Liver (tissue), 9 donors: ENCODE measurements around the gene KDM3A. TPM values are rescaled to one million over a fixed set of nuclear protein-coding genes. Genes with fewer than 3 reads are reported as not detected.

Experiments used
- DNase-seq: peaks from one replicate; pipeline ENCODE4 v3.0.0-alpha.2; 2017; ENCODE audit warnings: low spot score
- H3K27ac ChIP-seq, 2 donors: one replicate each; pipeline ENCODE4 v1.7.0; 2013; ENCODE audit warnings: inconsistent platforms in 2 of 2, low read length in 2 of 2, control low read depth in 1 of 2, low read depth in 1 of 2, mild to moderate bottlenecking in 1 of 2
- H3K27me3 ChIP-seq, 4 donors: one replicate each; pipeline versions ENCODE4 v1.6.1 to v1.7.0; 2013; ENCODE audit warnings: low read length in 3 of 4, inconsistent platforms in 1 of 4, mild to moderate bottlenecking in 1 of 4, moderate library complexity in 1 of 4; ENCODE audit not compliant: control insufficient read depth in 4 of 4, insufficient read depth in 4 of 4
- H3K36me3 ChIP-seq, 4 donors: one replicate each; pipeline versions ENCODE4 v1.6.1 to v1.7.0; 2013; ENCODE audit warnings: low read length in 3 of 4, mild to moderate bottlenecking in 3 of 4, low read depth in 1 of 4, moderate library complexity in 1 of 4; ENCODE audit not compliant: control insufficient read depth in 4 of 4, insufficient read depth in 3 of 4
- H3K4me1 ChIP-seq, 4 donors: one replicate each; pipeline versions ENCODE4 v1.6.1 to v1.7.0; 2013; ENCODE audit warnings: low read length in 3 of 4, mild to moderate bottlenecking in 3 of 4, moderate library complexity in 1 of 4; ENCODE audit not compliant: control insufficient read depth in 4 of 4, insufficient read depth in 4 of 4
- H3K4me3 ChIP-seq, 3 donors: one replicate each; pipeline versions ENCODE4 v1.6.1 to v1.7.0; 2013; ENCODE audit warnings: low read length in 3 of 3, control low read depth in 1 of 3, low read depth in 1 of 3, mild to moderate bottlenecking in 1 of 3
- H3K9ac ChIP-seq, 2 donors: one replicate each; pipeline ENCODE4 v1.7.0; 2013; ENCODE audit warnings: low read length in 2 of 2, mild to moderate bottlenecking in 2 of 2, moderate library complexity in 2 of 2, control low read depth in 1 of 2, low read depth in 1 of 2
- H3K9me3 ChIP-seq, 4 donors: one replicate each; pipeline versions ENCODE4 v1.6.1 to v1.7.0; 2013; ENCODE audit warnings: low read length in 3 of 4; ENCODE audit not compliant: control insufficient read depth in 4 of 4
- EGR1 ChIP-seq, 2 donors: IDR thresholded peaks; 2 replicates each; pipeline ENCODE4 v1.6.1; 2016 to 2018; ENCODE audit warnings: antibody characterized with exemption in 2 of 2, low read depth in 2 of 2
- FOXA1 ChIP-seq: IDR thresholded peaks from 2 replicates; pipeline ENCODE4 v1.6.1; 2016; ENCODE audit warnings: antibody characterized with exemption
- GABPA ChIP-seq, 2 donors: IDR thresholded peaks in 1 of 2; conservative IDR thresholded peaks in 1 of 2; 2 replicates each; pipeline ENCODE4 v1.6.1; 2016; ENCODE audit warnings: antibody characterized with exemption in 2 of 2, mild to moderate bottlenecking in 1 of 2, moderate library complexity in 1 of 2
- HNF4A ChIP-seq, 2 donors: conservative IDR thresholded peaks; 2 replicates each; pipeline ENCODE4 v1.6.1; 2016; ENCODE audit warnings: antibody characterized with exemption in 2 of 2, mild to moderate bottlenecking in 2 of 2
- HNF4G ChIP-seq: IDR thresholded peaks from 2 replicates; pipeline ENCODE4 v1.6.1; 2016; ENCODE audit warnings: antibody characterized with exemption
- NR2F2 ChIP-seq: IDR thresholded peaks from 2 replicates; pipeline ENCODE4 v1.6.1; 2016; ENCODE audit warnings: antibody characterized with exemption
- YY1 ChIP-seq: IDR thresholded peaks from 2 replicates; pipeline ENCODE4 v1.6.1; 2016; ENCODE audit warnings: antibody characterized with exemption, mild to moderate bottlenecking
- WGBS: extraction: QIAGEN DNeasy Blood & Tissue Kit; methylation state at CpG from one replicate; pipeline ENCODE4 v1.1.7; 2013; 5-methylcytosine and 5-hydroxymethylcytosine counted together
- polyA plus RNA-seq, 2 donors: library from polyadenylated mRNA; stranded (reverse) in 1 of 2; unstranded in 1 of 2; fragments of 200-250 nt in 1 of 2; fragments of >200 nt in 1 of 2; fragmentation: Nextera tagmentation in 1 of 2; extraction: Ambion mirVana in 1 of 2; gene quantifications; one replicate each; pipeline versions ENCODE4 v1.2.1 to v1.2.3, GENCODE V29; 2013 to 2015
- total RNA-seq, 2 donors: library from RNA; depleted of rRNA; stranded (reverse); fragments of >200 nt; gene quantifications; one replicate each; pipeline ENCODE4 v1.2.3, GENCODE V29; 2014
- TF ChIP-seq, protein P1 (sequence below): IDR thresholded peaks from 2 replicates; pipeline ENCODE4 v1.6.1; 2016; ENCODE audit warnings: antibody characterized with exemption
- TF ChIP-seq, protein P2 (sequence below): IDR thresholded peaks from 2 replicates; pipeline ENCODE4 v1.6.1; 2016; ENCODE audit warnings: antibody characterized with exemption, mild to moderate bottlenecking
- TF ChIP-seq, protein P3 (sequence below): IDR thresholded peaks from 2 replicates; pipeline ENCODE4 v1.6.1; 2016; ENCODE audit warnings: antibody characterized with exemption
- TF ChIP-seq, protein P4 (sequence below): fragments of 150-350 bp; IDR thresholded peaks from 2 replicates; pipeline ENCODE4 v1.5.1; 2017; ENCODE audit warnings: improper control_type of control experiment, low read depth, low read length; ENCODE audit not compliant: missing input control
- donor health status: healthy.
- donor health status: healthy.
- donor health status: healthy.
- donor health status: healthy.
- donor health status: healthy.

Gene KDM3A
- total and polyA plus RNA-seq, 4 donors: 3.9 to 19.8 (median 8.3) TPM

DNA sequence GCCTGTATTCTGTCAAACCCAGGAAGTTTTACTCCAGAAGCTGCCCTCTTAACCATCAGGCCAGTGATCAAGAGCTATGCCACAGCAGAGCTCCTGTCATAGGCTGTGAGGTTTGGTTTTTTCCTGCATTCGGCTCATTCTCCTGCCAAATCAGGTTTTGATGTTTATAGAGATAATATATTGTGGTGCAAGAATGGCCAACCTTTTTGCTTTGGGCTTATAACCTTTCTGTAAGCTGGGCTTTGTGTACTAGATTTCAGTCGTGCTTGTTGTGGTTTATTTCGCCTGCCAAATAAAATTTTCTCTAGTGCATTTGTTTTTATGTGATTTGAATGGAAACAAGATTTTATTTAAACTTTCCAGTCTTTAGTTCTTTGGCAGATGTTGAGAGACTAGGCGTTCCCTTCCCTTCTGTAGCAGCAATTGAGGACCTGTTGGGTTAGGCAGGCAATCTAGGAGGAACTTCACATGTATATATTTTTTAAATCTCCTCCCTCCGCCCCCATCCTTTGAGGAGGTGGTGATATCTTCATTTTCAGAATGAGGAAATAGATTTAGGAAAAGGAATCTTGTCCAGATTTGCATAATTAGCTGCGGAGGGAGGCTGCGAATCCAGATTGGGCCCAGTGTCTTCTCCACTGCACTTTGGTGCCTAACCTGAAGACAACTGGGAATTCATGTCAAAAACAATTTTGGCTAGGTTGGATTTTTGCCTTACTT lies 2.6 kb downstream of the KDM3A start:
- H3K4me3 ChIP-seq: no peak overlapping the region

DNA sequence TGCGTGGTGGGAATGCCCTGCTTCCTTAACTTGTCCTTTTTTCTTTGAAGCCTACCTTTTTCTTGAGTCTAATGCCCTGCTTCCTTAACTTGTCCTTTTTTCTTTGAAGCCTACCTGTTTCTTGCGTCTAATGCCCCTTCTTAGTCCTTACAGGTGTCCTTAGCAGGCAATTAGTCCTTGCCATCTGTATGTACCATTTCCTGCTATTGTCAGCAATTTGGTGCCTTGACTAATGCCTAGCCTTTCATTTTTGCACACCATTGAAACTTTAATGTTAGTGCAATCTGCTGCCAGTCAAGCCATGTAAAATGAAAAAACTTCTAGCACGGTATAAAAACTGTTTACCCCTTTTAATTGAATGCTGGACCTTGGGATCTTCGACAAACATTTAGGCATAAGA lies 4.3 kb downstream of the KDM3A start:
- Histone ChIP-seq H3K36me3 (peaks cover under 1 to 12% (median 6%) of the 10 kb centered on the region in 4 donors), H3K27ac (no peak overlapping the region)
- 90% methylated on average over 4 of the region's 4 CpGs for WGBS
- TF ChIP-seq, protein P1, sequence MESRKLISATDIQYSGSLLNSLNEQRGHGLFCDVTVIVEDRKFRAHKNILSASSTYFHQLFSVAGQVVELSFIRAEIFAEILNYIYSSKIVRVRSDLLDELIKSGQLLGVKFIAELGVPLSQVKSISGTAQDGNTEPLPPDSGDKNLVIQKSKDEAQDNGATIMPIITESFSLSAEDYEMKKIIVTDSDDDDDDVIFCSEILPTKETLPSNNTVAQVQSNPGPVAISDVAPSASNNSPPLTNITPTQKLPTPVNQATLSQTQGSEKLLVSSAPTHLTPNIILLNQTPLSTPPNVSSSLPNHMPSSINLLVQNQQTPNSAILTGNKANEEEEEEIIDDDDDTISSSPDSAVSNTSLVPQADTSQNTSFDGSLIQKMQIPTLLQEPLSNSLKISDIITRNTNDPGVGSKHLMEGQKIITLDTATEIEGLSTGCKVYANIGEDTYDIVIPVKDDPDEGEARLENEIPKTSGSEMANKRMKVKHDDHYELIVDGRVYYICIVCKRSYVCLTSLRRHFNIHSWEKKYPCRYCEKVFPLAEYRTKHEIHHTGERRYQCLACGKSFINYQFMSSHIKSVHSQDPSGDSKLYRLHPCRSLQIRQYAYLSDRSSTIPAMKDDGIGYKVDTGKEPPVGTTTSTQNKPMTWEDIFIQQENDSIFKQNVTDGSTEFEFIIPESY: no peak
- TF ChIP-seq, protein P2, sequence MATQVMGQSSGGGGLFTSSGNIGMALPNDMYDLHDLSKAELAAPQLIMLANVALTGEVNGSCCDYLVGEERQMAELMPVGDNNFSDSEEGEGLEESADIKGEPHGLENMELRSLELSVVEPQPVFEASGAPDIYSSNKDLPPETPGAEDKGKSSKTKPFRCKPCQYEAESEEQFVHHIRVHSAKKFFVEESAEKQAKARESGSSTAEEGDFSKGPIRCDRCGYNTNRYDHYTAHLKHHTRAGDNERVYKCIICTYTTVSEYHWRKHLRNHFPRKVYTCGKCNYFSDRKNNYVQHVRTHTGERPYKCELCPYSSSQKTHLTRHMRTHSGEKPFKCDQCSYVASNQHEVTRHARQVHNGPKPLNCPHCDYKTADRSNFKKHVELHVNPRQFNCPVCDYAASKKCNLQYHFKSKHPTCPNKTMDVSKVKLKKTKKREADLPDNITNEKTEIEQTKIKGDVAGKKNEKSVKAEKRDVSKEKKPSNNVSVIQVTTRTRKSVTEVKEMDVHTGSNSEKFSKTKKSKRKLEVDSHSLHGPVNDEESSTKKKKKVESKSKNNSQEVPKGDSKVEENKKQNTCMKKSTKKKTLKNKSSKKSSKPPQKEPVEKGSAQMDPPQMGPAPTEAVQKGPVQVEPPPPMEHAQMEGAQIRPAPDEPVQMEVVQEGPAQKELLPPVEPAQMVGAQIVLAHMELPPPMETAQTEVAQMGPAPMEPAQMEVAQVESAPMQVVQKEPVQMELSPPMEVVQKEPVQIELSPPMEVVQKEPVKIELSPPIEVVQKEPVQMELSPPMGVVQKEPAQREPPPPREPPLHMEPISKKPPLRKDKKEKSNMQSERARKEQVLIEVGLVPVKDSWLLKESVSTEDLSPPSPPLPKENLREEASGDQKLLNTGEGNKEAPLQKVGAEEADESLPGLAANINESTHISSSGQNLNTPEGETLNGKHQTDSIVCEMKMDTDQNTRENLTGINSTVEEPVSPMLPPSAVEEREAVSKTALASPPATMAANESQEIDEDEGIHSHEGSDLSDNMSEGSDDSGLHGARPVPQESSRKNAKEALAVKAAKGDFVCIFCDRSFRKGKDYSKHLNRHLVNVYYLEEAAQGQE: no peak
- no peak for TF ChIP-seq YY1
- TF ChIP-seq HNF4A (conservative IDR thresholded peaks at IDR 0.05): no peak
- TF ChIP-seq HNF4G: no peak
- TF ChIP-seq, protein P3, sequence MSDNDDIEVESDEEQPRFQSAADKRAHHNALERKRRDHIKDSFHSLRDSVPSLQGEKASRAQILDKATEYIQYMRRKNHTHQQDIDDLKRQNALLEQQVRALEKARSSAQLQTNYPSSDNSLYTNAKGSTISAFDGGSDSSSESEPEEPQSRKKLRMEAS: no peak
- TF ChIP-seq EGR1 (IDR thresholded peaks at IDR 0.05; ENCODE audit: low read depth in 2 of 2): no peak

More for the DNA sequence above, 2.6 kb downstream of the KDM3A start:
- 88% methylated on average over 7 of the region's 7 CpGs for WGBS
- Histone ChIP-seq H3K4me1 (peaks cover 0 to 17% (median 9%) of the 10 kb centered on the region in 4 donors), H3K27me3 (no peaks in the 10 kb centered on the region), H3K9me3 (peaks cover 0 to 13% (median 1%) of the 10 kb centered on the region in 4 donors), H3K9ac (no peak overlapping the region), H3K36me3 (peaks cover 0 to 8% (median 2%) of the 10 kb centered on the region in 4 donors), H3K27ac (no peak overlapping the region)
- DNase-seq: no peak
- TF ChIP-seq FOXA1 (no peak), EGR1 (IDR thresholded peaks at IDR 0.05; ENCODE audit: low read depth in 2 of 2) (no peak), GABPA (IDR thresholded peaks at IDR 0.05 in 1 of 2, conservative IDR thresholded peaks at IDR 0.05 in 1 of 2) (no peak), NR2F2 (no peak), YY1 (no peak)
- TF ChIP-seq, protein P4, sequence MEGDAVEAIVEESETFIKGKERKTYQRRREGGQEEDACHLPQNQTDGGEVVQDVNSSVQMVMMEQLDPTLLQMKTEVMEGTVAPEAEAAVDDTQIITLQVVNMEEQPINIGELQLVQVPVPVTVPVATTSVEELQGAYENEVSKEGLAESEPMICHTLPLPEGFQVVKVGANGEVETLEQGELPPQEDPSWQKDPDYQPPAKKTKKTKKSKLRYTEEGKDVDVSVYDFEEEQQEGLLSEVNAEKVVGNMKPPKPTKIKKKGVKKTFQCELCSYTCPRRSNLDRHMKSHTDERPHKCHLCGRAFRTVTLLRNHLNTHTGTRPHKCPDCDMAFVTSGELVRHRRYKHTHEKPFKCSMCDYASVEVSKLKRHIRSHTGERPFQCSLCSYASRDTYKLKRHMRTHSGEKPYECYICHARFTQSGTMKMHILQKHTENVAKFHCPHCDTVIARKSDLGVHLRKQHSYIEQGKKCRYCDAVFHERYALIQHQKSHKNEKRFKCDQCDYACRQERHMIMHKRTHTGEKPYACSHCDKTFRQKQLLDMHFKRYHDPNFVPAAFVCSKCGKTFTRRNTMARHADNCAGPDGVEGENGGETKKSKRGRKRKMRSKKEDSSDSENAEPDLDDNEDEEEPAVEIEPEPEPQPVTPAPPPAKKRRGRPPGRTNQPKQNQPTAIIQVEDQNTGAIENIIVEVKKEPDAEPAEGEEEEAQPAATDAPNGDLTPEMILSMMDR: no peak
- TF ChIP-seq, protein P2: no peak
- TF ChIP-seq, protein P1: no peak

More for the DNA sequence above, 4.3 kb downstream of the KDM3A start:
- Histone ChIP-seq H3K4me3 (no peak overlapping the region), H3K27me3 (no peaks in the 10 kb centered on the region), H3K9me3 (no peaks in the 10 kb centered on the region), H3K4me1 (peaks cover 0 to 17% (median 9%) of the 10 kb centered on the region in 4 donors), H3K9ac (no peak overlapping the region)
- DNase-seq: no peak
